GM19238 (cell line): ENCODE data around the gene AKR1D1.
A peak's percentile ranks its signal among the peaks of the same experiment; 100 is the strongest.
"Not testable (repeated sequence)": the region's sequence is repeated elsewhere in the genome, so short reads cannot be mapped to it uniquely, and the experiment has no call there.

Source experiments
- DNase-seq: peaks from one replicate; pipeline ENCODE4 v3.0.0; 2011; ENCODE audit warnings: low spot score; ENCODE audit not compliant: insufficient read length

Gene AKR1D1

GRCh38 chr7:138120140-138120827 is 44.0 kb downstream of the AKR1D1 start:
- DNase-seq, result no peak

DNA sequence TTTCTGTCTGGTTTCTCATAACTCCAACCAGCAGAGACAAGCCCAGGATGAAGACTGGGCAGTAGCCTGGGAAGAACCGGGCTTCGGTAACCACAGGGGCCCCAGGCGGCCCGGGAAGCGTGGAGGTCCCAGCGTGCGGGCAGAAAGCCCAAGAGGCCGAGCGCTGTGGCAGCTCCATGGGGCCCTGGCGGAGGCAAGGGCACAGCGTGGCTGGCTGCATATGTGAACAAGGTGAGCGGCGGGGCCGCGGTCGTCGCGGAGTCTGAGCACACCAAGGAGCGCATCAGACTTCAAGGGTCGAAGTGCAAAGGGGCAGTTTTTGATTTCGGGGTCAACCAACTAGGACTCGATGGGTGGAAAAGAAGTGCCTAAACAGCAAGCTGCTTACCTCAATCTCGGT is 45.9 kb downstream of the AKR1D1 start:
- no peak for DNase-seq

GRCh38 chr7:138125119-138125518 is 48.9 kb downstream of the AKR1D1 start:
- DNase-seq, result no peak

- peak; percentile 4 for DNase-seq
These were observed 49.4 kb downstream of the AKR1D1 start for GRCh38 chr7:138125598-138126111.

DNA sequence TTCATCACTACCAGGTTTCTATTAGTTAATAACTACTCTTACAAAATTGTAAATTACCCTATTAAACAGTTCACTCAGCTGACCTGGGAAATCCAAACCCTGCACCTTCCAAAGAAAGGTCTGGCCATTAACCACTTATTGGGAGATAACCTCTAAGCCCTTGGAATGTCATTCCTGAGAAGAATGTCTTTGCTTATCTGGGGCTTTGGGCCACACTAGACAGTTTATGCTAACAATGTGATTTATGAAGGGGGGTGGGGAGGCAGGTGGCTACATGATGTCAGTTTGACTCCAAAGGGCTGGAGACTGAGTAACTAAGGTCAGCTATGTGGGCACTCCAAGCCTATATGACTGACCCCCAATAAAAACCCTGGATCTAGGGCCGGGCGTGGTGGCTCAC is 50.7 kb downstream of the AKR1D1 start:
- no peak for DNase-seq

DNA sequence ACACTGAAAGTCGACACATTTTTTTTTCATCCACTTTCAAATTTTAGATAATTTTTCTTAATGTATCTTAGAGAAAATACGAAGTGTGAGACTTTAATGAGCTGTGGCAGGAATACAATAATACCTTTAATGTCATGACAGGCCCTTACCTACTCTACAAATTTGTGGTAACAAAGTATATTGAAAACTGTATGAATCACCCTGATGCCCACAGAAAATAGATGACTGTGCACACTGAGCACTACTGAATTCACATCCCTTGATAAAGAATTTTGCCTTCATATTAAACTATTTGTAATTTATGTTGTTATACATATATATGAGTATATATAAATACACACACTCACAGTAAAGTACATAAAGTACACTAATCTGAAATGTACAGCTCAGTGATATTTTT is 51.7 kb downstream of the AKR1D1 start:
- no peak for DNase-seq

GRCh38 chr7:138129551-138130165 is 53.4 kb downstream of the AKR1D1 start:
- DNase-seq, result no peak

DNA sequence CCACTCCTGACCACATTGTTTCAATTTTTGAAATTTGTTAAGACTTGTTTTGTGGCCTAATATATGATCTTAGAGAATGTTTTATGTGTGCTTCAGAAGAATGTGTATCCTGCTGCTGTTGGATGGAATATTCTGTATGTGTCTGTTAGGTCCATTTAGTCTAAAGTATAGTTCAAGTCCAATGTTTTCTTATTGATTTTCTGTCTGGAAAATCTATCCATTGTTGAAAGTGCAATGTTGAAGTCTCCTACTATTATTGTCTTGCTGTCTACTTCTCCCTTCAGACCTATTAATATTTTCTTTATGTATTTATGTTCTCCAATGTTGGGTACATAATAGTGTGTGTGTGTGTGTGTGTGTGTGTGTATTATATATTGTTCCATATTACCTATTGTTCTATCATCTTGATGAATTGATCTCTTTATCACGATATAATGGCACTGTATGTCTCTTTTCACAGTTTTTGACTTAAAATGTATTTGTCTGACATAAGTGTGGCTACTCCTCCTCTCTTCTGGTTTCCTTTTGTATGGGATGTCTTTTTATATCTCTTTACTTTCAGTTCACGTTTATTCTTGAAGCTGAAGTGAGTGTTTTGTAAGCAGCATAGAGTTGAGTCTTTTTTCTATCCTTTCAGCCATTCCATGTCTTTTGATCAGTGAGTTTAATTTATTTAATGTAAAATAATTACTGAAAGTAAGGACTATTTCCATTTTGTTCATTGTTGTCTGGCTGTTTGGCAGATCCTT is 61.3 kb downstream of the AKR1D1 start:
- DNase-seq, result no peak

DNA sequence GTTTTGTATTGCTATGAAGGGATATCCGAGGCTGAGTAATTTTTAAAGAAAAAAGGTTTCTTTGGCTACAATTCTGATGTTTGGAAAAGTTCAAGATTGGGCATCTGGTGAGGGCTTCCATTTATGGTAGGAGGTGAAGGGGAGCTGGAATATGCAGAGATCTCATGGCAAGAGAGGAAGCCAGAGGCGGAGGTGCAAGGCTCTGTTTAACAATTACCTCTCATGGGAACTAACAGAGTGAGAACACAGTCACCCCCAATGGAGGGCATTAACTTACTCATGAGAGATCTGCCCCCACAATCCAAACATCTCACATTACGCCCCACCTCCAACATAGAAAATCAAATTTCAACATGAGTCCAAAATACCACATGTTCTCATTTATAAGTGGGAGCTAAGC is 62.0 kb downstream of the AKR1D1 start:
- no peak for DNase-seq

DNA sequence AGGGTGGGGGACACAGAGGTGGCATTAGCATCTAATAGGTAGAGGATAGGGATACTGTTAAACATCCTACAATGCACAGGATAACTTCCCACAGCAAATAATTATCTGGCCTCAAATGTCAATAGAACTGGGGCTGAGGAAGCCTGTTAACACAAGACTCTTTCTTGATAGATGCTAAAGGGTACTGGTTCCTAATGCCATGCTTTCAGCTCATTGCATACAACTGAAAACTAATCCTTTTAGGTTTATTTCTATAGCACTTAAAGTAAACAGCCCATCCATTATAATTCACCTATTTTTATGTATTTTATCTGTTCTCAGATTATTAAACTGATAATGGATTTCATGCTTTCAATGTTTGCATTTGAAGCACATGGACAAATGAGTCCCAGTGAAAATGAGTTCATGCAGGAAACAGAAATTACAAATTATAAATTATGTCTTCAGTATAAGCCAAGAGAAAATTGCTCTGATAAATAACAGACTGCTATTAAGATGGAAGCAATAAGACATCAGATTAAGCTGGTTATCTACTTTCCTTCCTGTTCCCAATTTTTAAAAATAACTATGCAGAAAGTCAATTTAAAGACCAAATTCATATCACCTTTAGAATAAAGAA is 66.4 kb downstream of the AKR1D1 start:
- DNase-seq, result no peak

GRCh38 chr7:138144958-138145357 is 68.7 kb downstream of the AKR1D1 start:
- DNase-seq, result no peak

- not testable (repeated sequence) for DNase-seq
These were observed 70.0 kb downstream of the AKR1D1 start for GRCh38 chr7:138146221-138146620.

DNA sequence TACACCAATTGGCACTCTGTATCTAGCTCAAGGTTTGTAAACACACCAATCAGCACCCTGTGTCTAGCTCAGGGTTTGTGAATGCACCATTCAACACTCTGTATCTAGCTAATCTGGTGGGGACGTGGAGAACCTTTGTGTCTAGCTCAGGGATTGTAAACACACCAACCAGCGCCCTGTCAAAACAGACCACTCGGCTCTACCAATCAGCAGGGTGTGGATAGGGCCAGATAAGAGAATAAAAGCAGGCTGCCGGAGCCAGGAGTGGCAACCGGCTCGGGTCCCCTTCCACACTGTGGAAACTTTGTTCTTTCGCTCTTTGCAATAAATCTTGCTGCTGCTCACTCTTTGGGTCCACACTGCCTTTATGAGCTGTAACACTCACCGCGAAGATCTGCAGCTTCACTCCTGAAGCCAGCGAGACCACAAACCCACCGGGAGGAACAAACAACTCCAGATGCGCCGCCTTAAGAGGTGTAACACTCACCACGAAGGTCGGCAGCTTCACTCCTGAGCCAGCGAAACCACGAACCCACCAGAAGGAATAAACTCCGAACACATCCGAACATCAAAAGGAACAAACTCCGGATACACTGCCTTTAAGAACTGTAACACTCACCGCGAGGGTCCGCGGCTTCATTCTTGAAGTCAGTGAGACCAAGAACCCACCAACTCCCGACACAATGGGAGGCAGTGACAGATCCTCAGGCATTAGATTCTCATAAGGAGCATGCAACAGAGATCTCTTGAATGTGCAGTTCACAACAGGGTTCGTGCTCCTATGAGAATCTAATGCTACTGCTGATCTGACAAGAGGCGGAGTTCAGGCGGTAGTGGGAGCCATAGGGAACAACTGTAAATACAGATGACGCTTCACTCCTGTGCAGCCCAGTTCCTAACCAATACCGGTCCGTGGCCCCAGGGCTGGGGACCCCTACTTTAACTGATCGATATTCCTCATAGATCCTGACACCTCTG is 70.8 kb downstream of the AKR1D1 start:
- DNase-seq, result not testable (repeated sequence)

DNA sequence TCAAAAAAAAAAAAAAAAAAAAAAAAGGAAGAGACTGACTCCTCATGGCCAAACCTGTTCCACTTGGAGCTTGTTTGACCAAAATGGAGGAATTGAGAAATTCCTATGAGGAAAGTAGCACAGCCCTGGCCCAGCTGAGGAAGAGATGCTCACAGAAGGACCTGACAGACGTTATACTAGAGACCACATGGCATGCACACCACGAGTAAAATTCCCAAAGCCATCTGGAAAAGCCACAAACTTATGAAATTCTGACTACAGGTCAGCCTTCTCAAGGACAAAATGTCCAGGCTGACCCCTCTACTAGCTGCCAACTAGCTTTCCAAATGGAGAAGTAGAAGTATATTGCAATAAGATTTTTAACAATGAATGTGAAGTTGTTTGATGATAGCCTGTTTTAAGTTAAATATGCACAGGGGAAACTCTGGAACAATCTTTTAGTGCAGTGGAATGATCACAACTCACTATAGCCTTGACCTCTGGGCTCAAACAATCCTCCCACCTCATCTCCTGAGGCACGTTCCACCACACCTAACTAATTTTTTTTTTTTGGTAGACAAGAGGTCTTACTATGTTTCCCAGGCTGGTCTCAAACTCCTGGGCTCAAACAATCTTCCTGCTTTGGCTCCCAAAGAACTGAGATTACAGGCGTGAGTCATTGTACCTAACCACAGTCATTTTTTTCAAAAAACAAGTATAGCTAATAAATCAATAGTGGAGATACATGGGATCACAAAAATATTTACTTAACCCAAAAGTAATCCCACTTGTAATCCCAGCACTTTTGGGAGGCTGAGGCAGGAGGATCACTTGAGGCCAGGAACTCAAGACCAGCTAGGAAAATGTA is 75.7 kb downstream of the AKR1D1 start:
- DNase-seq, result no peak

DNA sequence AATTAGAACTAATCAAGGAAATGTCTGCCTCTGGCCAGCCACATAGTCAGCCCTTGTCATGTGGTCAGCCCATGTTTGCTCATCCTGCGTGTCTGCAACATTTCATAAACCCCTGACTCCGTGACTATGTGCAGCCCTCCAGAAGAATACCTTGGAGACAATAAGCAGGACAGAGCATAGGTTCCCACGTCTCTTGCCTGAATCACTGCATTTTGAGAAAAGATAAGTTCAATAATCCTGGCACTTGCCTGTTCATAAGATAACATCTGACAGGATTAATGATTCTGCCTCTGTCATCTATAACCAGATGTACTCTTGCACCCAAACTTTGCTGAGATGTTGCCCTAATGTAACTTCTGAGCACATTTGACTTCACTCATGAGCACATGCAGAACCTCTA is 78.4 kb downstream of the AKR1D1 start:
- DNase-seq, result no peak

GRCh38 chr7:138157702-138158101 is 81.4 kb downstream of the AKR1D1 start:
- no peak for DNase-seq

DNA sequence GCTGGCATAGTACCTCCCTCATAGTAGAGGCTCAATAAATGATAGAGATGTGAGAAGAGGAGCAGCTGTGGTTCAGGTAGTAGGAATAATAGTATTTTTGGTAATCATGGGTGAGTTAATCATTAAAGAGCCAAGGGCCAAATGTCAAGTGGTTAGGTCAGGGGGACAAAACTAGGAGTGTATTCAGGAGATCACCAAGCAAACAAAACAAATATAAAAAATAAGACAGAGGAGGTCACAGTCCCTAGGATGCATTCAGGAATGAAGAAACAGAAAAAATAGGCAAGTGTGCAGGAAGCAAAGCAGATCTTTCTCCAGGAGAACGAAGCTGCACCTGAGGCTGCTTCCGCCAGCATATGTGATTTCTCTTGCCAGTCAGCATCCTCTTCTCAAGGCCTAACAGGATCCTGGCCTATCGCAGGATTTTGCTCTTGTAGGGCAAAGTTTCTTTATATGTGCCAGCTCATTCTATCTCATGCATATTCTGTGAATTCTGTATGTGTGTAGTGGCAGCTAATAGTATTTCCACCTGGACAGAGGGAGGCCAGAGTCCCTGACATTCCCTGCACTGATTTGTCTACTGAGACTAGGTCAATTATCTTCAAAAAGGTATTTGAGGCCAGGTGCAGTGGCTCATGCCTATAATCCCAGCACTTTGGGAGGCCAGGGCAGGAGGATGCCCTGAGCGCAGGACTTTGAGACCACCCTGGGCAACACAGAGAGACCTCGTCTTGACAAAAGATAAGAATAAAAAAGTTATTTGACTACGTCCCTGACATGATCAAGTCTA is 82.7 kb downstream of the AKR1D1 start:
- DNase-seq, result no peak

DNA sequence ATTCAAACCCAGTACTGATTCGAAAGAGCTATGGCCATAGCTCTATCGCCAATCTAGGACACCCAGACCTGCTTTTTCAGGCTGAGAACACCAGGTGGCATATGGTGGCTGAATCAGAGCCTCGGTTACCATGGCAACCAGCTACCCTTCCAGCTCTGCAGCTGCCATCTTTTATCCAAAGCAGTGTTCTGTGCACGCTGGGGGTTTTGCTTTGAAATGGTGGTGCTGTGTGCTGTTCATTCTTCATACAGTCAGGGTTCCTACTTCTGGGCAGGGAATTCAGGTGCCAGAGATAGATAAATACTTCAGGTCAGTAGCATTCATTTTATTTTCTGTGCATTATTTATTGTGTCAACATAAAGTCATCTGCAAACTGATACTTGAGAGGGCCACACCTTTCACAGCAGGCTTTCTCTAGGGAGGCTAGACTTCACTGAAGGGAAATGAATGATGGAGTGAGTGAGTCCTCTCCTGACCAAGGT is 85.4 kb downstream of the AKR1D1 start:
- DNase-seq, result peak; percentile 72

DNA sequence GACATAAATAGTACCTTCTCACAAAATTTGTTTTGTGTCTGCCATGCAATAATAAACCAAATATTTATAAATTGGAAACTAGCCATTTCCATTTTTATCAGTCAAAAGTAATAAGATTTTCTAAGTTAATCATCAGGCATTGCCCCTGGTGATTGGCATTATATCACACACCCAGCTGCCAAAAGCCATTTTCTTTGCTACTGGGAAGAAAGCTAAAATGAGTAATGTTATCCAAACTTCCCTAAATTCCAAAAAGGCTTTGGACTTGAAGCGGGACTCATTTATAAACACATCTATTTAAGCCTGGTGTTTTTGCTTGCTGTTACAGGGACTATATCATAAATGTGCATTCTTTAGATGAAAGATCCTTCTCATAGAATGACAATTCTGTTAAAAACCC is 86.0 kb downstream of the AKR1D1 start:
- DNase-seq, result no peak
